SK-N-SH (cell line): Measurements from ENCODE around the gene GALNT17. TPM values are rescaled to one million over a fixed set of nuclear protein-coding genes. Genes with fewer than 3 reads are reported as not detected.

Source experiments
- CTCF ChIA-PET: fragments of 300-600, 350-600 bp; formaldehyde crosslinking; extraction: SDS; loops from one replicate; lab custom pipeline; 2021; lab: Yijun Ruan, JAX
- POLR2A ChIA-PET: fragments of 350-600 bp; sonication (Branson Sonifier 250); formaldehyde crosslinking; extraction: SDS; loops from one replicate; lab custom pipeline; 2020; ENCODE audit warnings: antibody characterized with exemption, inconsistent platforms; lab: Yijun Ruan, JAX
- DNase-seq: peaks from one replicate; pipeline ENCODE4 v3.0.0; 2012
- H2AFZ ChIP-seq: fragments of 200-600 bp; sonication (generic); 2 replicates; pipeline ENCODE4 v1.8.1; 2016; ENCODE audit warnings: antibody characterized with exemption, mild to moderate bottlenecking, low read depth
- H3F3A ChIP-seq: fragments of 200-600 bp; sonication (generic); replicated peaks from 2 replicates; pipeline ENCODE3; 2016; ENCODE audit warnings: antibody characterized with exemption, mild to moderate bottlenecking; ENCODE audit not compliant: insufficient read depth
- H3K27ac ChIP-seq, 2 experiments: fragments of 200-500 bp in 1 of 2; fragments of 200-600 bp in 1 of 2; sonication (Bioruptor generic) in 1 of 2; sonication (generic), shearing (Covaris generic) in 1 of 2; 2 replicates each; pipeline versions ENCODE4 v1.5.1 to v1.6.1; 2014 to 2016; ENCODE audit warnings: low read depth in 2 of 2, inconsistent platforms in 1 of 2, low read length in 1 of 2, mild to moderate bottlenecking in 1 of 2, mixed read lengths in 1 of 2
- H3K27me3 ChIP-seq: fragments of 200-600 bp; sonication (generic), shearing (Covaris generic); 2 replicates; pipeline ENCODE4 v1.6.1; 2016; ENCODE audit warnings: mixed run types; ENCODE audit not compliant: insufficient read depth
- H3K36me3 ChIP-seq, 2 experiments: fragments of 200-500 bp in 1 of 2; fragments of 200-600 bp in 1 of 2; sonication (Bioruptor generic) in 1 of 2; sonication (generic) in 1 of 2; replicated peaks in 1 of 2; 2 replicates each; pipeline versions ENCODE3 to v1.5.1; 2014 to 2016; ENCODE audit warnings: low read length in 1 of 2, mild to moderate bottlenecking in 1 of 2; ENCODE audit not compliant: insufficient read depth in 2 of 2, control insufficient read depth in 1 of 2
- H3K4me1 ChIP-seq, 2 experiments: fragments of 200-500 bp in 1 of 2; fragments of 200-600 bp in 1 of 2; sonication (Bioruptor generic) in 1 of 2; sonication (generic), shearing (Covaris generic) in 1 of 2; 2 replicates each; pipeline versions ENCODE4 v1.5.1 to v1.6.1; 2014 to 2016; ENCODE audit warnings: low read depth in 1 of 2, low read length in 1 of 2, mixed run types in 1 of 2; ENCODE audit not compliant: insufficient read depth in 2 of 2, control insufficient read depth in 1 of 2
- H3K4me2 ChIP-seq: fragments of 200-600 bp; sonication (generic), shearing (Covaris generic); 2 replicates; pipeline ENCODE4 v1.6.1; 2017; ENCODE audit warnings: mixed run types
- H3K4me3 ChIP-seq, 2 experiments: fragments of 200-500 bp in 1 of 2; fragments of 200-600 bp in 1 of 2; sonication (Bioruptor generic) in 1 of 2; sonication (generic), shearing (Covaris generic) in 1 of 2; 2 replicates each; pipeline versions ENCODE4 v1.5.1 to v1.8.1; 2014 to 2016; ENCODE audit warnings: low read depth in 2 of 2, inconsistent platforms in 1 of 2, low read length in 1 of 2, mild to moderate bottlenecking in 1 of 2, mixed read lengths in 1 of 2, moderate library complexity in 1 of 2
- H3K79me2 ChIP-seq: fragments of 200-600 bp; sonication (generic); 2 replicates; pipeline ENCODE4 v1.8.1; 2017; ENCODE audit warnings: mild to moderate bottlenecking; ENCODE audit not compliant: insufficient read depth
- H3K9ac ChIP-seq: fragments of 200-600 bp; sonication (generic); 2 replicates; pipeline ENCODE4 v1.6.1; 2017; ENCODE audit warnings: mixed run types
- H3K9me2 ChIP-seq: fragments of 200-600 bp; sonication (generic); 2 replicates; pipeline ENCODE4 v1.6.1; 2017; ENCODE audit warnings: mixed run types
- H3K9me3 ChIP-seq: fragments of 200-600 bp; sonication (generic); 2 replicates; pipeline ENCODE4 v1.6.1; 2017; ENCODE audit warnings: mixed run types, mild to moderate bottlenecking, moderate library complexity
- H4K20me1 ChIP-seq: fragments of 200-600 bp; sonication (generic); 2 replicates; pipeline ENCODE4 v1.6.1; 2017; ENCODE audit warnings: mild to moderate bottlenecking, mixed run types; ENCODE audit not compliant: insufficient read depth
- ELF1 ChIP-seq: IDR thresholded peaks from 2 replicates; pipeline ENCODE4 v1.4.0; 2012
- EZH2phosphoT487 ChIP-seq: fragments of 200-600 bp; sonication (generic); IDR thresholded peaks from 2 replicates; pipeline ENCODE4 v1.6.1; 2017; ENCODE audit warnings: low read depth, mixed run types, mild to moderate bottlenecking, antibody characterized with exemption, moderate library complexity, borderline replicate concordance
- FOXM1 ChIP-seq: IDR thresholded peaks from 2 replicates; pipeline ENCODE4 v1.4.0; 2012; ENCODE audit warnings: low read depth, mild to moderate bottlenecking
- GATA2 ChIP-seq: sonication (generic); formaldehyde crosslinking; IDR thresholded peaks from 2 replicates; pipeline ENCODE4 v1.5.0; 2020; ENCODE audit warnings: mild to moderate bottlenecking, missing genetic modification reagents
- POLR2AphosphoS5 ChIP-seq: IDR thresholded peaks from 2 replicates; pipeline ENCODE4 v1.6.1; 2012; ENCODE audit warnings: low read depth, low read length
- RCOR1 ChIP-seq: fragments of 150-350 bp; IDR thresholded peaks from 2 replicates; pipeline ENCODE4 v1.6.1; 2017; ENCODE audit warnings: antibody characterized with exemption, low read length
- SIN3A ChIP-seq: IDR thresholded peaks from 2 replicates; pipeline ENCODE4 v1.6.1; 2012; ENCODE audit warnings: low read depth, mild to moderate bottlenecking, low read length, moderate library complexity, borderline replicate concordance
- TAF1 ChIP-seq: IDR thresholded peaks from 2 replicates; pipeline ENCODE4 v1.6.1; 2012; ENCODE audit warnings: low read depth, mild to moderate bottlenecking, low read length, moderate library complexity, borderline replicate concordance
- TCF12 ChIP-seq: IDR thresholded peaks from 2 replicates; pipeline ENCODE4 v1.4.0; 2012
- YY1 ChIP-seq: IDR thresholded peaks from 2 replicates; pipeline ENCODE4 v1.4.0; 2012; ENCODE audit warnings: low read depth, mild to moderate bottlenecking
- ZBTB33 ChIP-seq: IDR thresholded peaks from 2 replicates; pipeline ENCODE4 v1.4.0; 2012; ENCODE audit warnings: low read depth, borderline replicate concordance
- WGBS: methylation state at CpG from one replicate; pipeline ENCODE4 v1.1.6; 2017; ENCODE audit warnings: low lambda C conversion rate; 5-methylcytosine and 5-hydroxymethylcytosine counted together
- polyA plus RNA-seq, 3 experiments: library from polyadenylated mRNA; depleted of rRNA; stranded (reverse); fragments of >200 nt; gene quantifications; 2 replicates each; pipeline ENCODE4 v1.2.3, GENCODE V29; 2012
- TF ChIP-seq, protein P1 (sequence below): fragments of 150-350 bp; IDR thresholded peaks from 2 replicates; pipeline ENCODE4 v1.6.1; 2016; ENCODE audit warnings: mild to moderate bottlenecking, low read depth, low read length
- TF ChIP-seq, protein P2 (sequence below): IDR thresholded peaks from 2 replicates; pipeline ENCODE4 v1.4.0; 2012; ENCODE audit warnings: low read depth

GALNT17 gene
- polyA plus RNA-seq, 1 of the 3 experiments (the other 2 are of a cell fraction) = not detected

DNA sequence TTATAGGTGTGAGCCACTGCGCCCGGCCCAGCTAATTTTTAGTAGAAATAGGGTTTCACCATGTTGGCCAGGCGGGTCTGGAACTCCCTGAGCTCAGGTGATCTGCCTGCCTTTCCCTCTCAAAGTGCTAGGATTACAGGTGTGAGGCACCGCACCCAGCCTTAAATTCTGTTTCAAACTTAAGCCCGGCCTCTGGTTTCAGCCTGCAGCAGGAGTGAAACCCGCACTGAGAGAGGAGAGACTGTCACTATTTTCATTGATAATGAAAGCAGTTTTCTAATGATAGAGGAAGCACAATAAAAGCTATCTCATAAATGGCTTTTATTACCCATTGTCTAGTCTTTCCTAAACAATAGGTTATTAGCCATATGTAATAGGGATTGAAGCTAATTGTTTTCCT, 415.5 kb downstream of the GALNT17 start:
- no peaks in the 10 kb centered on the region for H4K20me1 ChIP-seq
- peaks cover 7% of the 10 kb centered on the region; the same call in 1 of the 2 replicates for H3K9me3 ChIP-seq
- no peak overlapping the region for H3K27ac ChIP-seq
- ChIA-PET POLR2A (no interaction called here), CTCF (no interaction called here)
- TF ChIP-seq SIN3A (no peak), GATA2 (no peak), ELF1 (no peak), TAF1 (no peak), FOXM1 (no peak), POLR2AphosphoS5 (no peak), ZBTB33 (no peak), YY1 (no peak), TCF12 (no peak), EZH2phosphoT487 (no peak)
- TF ChIP-seq, protein P1, sequence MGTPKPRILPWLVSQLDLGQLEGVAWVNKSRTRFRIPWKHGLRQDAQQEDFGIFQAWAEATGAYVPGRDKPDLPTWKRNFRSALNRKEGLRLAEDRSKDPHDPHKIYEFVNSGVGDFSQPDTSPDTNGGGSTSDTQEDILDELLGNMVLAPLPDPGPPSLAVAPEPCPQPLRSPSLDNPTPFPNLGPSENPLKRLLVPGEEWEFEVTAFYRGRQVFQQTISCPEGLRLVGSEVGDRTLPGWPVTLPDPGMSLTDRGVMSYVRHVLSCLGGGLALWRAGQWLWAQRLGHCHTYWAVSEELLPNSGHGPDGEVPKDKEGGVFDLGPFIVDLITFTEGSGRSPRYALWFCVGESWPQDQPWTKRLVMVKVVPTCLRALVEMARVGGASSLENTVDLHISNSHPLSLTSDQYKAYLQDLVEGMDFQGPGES = no peak
- TF ChIP-seq, protein P2, sequence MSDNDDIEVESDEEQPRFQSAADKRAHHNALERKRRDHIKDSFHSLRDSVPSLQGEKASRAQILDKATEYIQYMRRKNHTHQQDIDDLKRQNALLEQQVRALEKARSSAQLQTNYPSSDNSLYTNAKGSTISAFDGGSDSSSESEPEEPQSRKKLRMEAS = no peak
- no peaks in the 10 kb centered on the region for H3K4me1 ChIP-seq
- H2AFZ ChIP-seq = no peak overlapping the region
- H3K36me3 ChIP-seq = no peaks in the 10 kb centered on the region
- no peak for DNase-seq
- H3K9me2 ChIP-seq = no peaks in the 10 kb centered on the region
- no peak overlapping the region for H3K4me3 ChIP-seq
- H3K27me3 ChIP-seq = no peaks in the 10 kb centered on the region
- WGBS = 19% methylated on average over 6 of the region's 6 CpGs
- H3K9ac ChIP-seq = no peak overlapping the region
- H3K79me2 ChIP-seq = no peaks in the 10 kb centered on the region
- H3F3A ChIP-seq = no peaks in the 10 kb centered on the region
- H3K4me2 ChIP-seq = no peak overlapping the region

- H2AFZ ChIP-seq = no peak overlapping the region
- H3K79me2 ChIP-seq = no peaks in the 10 kb centered on the region
- no peak overlapping the region for H3K4me3 ChIP-seq
- 23% methylated on average over 3 of the region's 3 CpGs for WGBS
- no peaks in the 10 kb centered on the region for H4K20me1 ChIP-seq
- H3K27ac ChIP-seq = no peak overlapping the region
- H3K9me3 ChIP-seq = peaks cover 7% of the 10 kb centered on the region; the same call in 1 of the 2 replicates
- no peaks in the 10 kb centered on the region for H3K27me3 ChIP-seq
- no peaks in the 10 kb centered on the region for H3K9me2 ChIP-seq
- POLR2A ChIA-PET = no interaction called here
- CTCF ChIA-PET = no interaction called here
- TF ChIP-seq RCOR1 = no peak
- no peaks in the 10 kb centered on the region for H3F3A ChIP-seq
- no peak overlapping the region for H3K4me2 ChIP-seq
- no peaks in the 10 kb centered on the region for H3K36me3 ChIP-seq
- H3K9ac ChIP-seq = no peak overlapping the region
- DNase-seq = no peak
- no peaks in the 10 kb centered on the region for H3K4me1 ChIP-seq
These were observed 416.8 kb downstream of the GALNT17 start for GRCh38 chr7:71548746-71549145.
